ENCODE data around the gene KIF23.

- TF ChIP-seq CTCF (conservative IDR thresholded peaks at IDR 0.05) (no peak), EZH2 (IDR thresholded peaks at IDR 0.05; ENCODE audit: low read depth) (no peak)
Measured at GRCh38 chr15:69463182-69463756, 49.1 kb downstream of the KIF23 start.
